AG09319 (cell line): Measurements from ENCODE around the gene SLC25A13.
"Not testable (repeated sequence)": the region's sequence is repeated elsewhere in the genome, so short reads cannot be mapped to it uniquely, and the experiment has no call there.

Experiments used
- DNase-seq: peaks from one replicate; pipeline ENCODE4 v3.0.0-alpha.2; 2010; ENCODE audit warnings: low read depth; ENCODE audit errors: extremely low read depth
- CTCF ChIP-seq: IDR thresholded peaks from 2 replicates; pipeline ENCODE4 v1.5.1; 2011; ENCODE audit warnings: low read depth, mild to moderate bottlenecking, inconsistent platforms, low read length, moderate library complexity

Gene SLC25A13

GRCh38 chr7:96331233-96331632 is 9.3 kb upstream of the SLC25A13 start:
- TF ChIP-seq CTCF: no peak

GRCh38 chr7:96330193-96330592 is 8.3 kb upstream of the SLC25A13 start:
- DNase-seq: no peak
- no peak for TF ChIP-seq CTCF

More at GRCh38 chr7:96331233-96331632, 9.3 kb upstream of the SLC25A13 start:
- DNase-seq: no peak

- no peak for DNase-seq
- TF ChIP-seq CTCF: no peak
Measured at GRCh38 chr7:96329241-96329640, 7.3 kb upstream of the SLC25A13 start.

GRCh38 chr7:96328016-96328415 is 6.1 kb upstream of the SLC25A13 start:
- no peak for DNase-seq
- TF ChIP-seq CTCF: no peak

GRCh38 chr7:96327429-96327828 is 5.5 kb upstream of the SLC25A13 start:
- DNase-seq: no peak
- no peak for TF ChIP-seq CTCF

GRCh38 chr7:96326752-96327151 is 4.9 kb upstream of the SLC25A13 start:
- not testable (repeated sequence) for DNase-seq

GRCh38 chr7:96322847-96323461 is 1.1 kb upstream of the SLC25A13 start:
- no peak for DNase-seq
- TF ChIP-seq CTCF: no peak

GRCh38 chr7:96322373-96322695 is 436 bp upstream of the SLC25A13 start:
- no peak for DNase-seq
- TF ChIP-seq CTCF: no peak
